Neuronal stem cell (in vitro differentiated cells): ENCODE measurements around the gene EIF4G2.

Source experiments
- DNase-seq: peaks from one replicate; pipeline ENCODE4 v3.0.0-alpha.2; 2013; ENCODE audit warnings: low spot score
- H2AFZ ChIP-seq: one replicate; pipeline ENCODE4 v1.6.1; 2013; ENCODE audit warnings: mild to moderate bottlenecking, low read length, inconsistent platforms
- H2AK5ac ChIP-seq: 2 replicates; pipeline ENCODE4 v1.6.1; 2013; ENCODE audit warnings: low read depth, mild to moderate bottlenecking, inconsistent platforms, low read length, moderate library complexity, mixed read lengths
- H2BK120ac ChIP-seq: 2 replicates; pipeline ENCODE4 v1.6.1; 2013; ENCODE audit warnings: low read depth, mild to moderate bottlenecking, inconsistent platforms, low read length, moderate library complexity, mixed read lengths
- H2BK12ac ChIP-seq: one replicate; pipeline ENCODE4 v1.6.1; 2013; ENCODE audit warnings: low read length, inconsistent platforms
- H2BK15ac ChIP-seq: 2 replicates; pipeline ENCODE4 v1.6.1; 2013; ENCODE audit warnings: mild to moderate bottlenecking, low read length, inconsistent platforms, mixed read lengths
- H2BK5ac ChIP-seq: one replicate; pipeline ENCODE4 v1.6.1; 2013; ENCODE audit warnings: inconsistent platforms, mild to moderate bottlenecking, low read length, moderate library complexity
- H3K14ac ChIP-seq: one replicate; pipeline ENCODE4 v1.6.1; 2013; ENCODE audit warnings: low read length, inconsistent platforms
- H3K18ac ChIP-seq: 2 replicates; pipeline ENCODE4 v1.6.1; 2013; ENCODE audit warnings: low read length, inconsistent platforms
- H3K23ac ChIP-seq: 2 replicates; pipeline ENCODE4 v1.6.1; 2013; ENCODE audit warnings: low read depth, mild to moderate bottlenecking, mixed read lengths, low read length, inconsistent platforms; ENCODE audit not compliant: poor library complexity
- H3K27ac ChIP-seq: replicated peaks from 3 replicates; pipeline ENCODE4 v1.5.1; 2013; ENCODE audit warnings: low read length, inconsistent platforms
- H3K27me3 ChIP-seq, 3 experiments: 2 replicates each; pipeline ENCODE4 v1.6.1; 2013; ENCODE audit warnings: low read length in 3 of 3, mild to moderate bottlenecking in 2 of 3, inconsistent platforms in 1 of 3, low read depth in 1 of 3, mixed read lengths in 1 of 3, moderate library complexity in 1 of 3; ENCODE audit not compliant: control insufficient read depth in 3 of 3, insufficient read depth in 3 of 3
- H3K36me3 ChIP-seq, 2 donors: replicated peaks in 1 of 2; 2 replicates each; pipeline ENCODE4 v1.6.1; 2013; ENCODE audit warnings: low read length in 2 of 2; ENCODE audit not compliant: control insufficient read depth in 2 of 2, insufficient read depth in 2 of 2
- H3K4ac ChIP-seq: 2 replicates; pipeline ENCODE4 v1.6.1; 2013; ENCODE audit warnings: inconsistent platforms, mild to moderate bottlenecking, low read length, moderate library complexity
- H3K4me1 ChIP-seq, 2 donors: 1 replicate in 1 of 2; 2 replicates in 1 of 2; pipeline ENCODE4 v1.6.1; 2013; ENCODE audit warnings: low read length in 2 of 2, low read depth in 1 of 2; ENCODE audit not compliant: control insufficient read depth in 2 of 2, insufficient read depth in 1 of 2
- H3K4me2 ChIP-seq: one replicate; pipeline ENCODE4 v1.6.1; 2013; ENCODE audit warnings: mild to moderate bottlenecking, low read length, inconsistent platforms; ENCODE audit not compliant: insufficient read depth, poor library complexity, severe bottlenecking
- H3K4me3 ChIP-seq, 2 donors: 2 replicates each; pipeline ENCODE4 v1.5.1; 2013; ENCODE audit warnings: low read length in 2 of 2, mild to moderate bottlenecking in 2 of 2, inconsistent platforms in 1 of 2, moderate library complexity in 1 of 2
- H3K79me1 ChIP-seq: one replicate; pipeline ENCODE4 v1.6.1; 2013; ENCODE audit warnings: low read depth, mild to moderate bottlenecking, inconsistent platforms, low read length, moderate library complexity
- H3K9ac ChIP-seq: one replicate; pipeline ENCODE4 v1.6.1; 2013; ENCODE audit warnings: mild to moderate bottlenecking, low read depth, low read length, inconsistent platforms; ENCODE audit not compliant: poor library complexity
- H3K9me3 ChIP-seq, 2 donors: replicated peaks in 1 of 2; 2 replicates each; pipeline versions ENCODE3 to v1.6.1; 2013; ENCODE audit warnings: low read length in 2 of 2, mild to moderate bottlenecking in 2 of 2, inconsistent platforms in 1 of 2, low read depth in 1 of 2, mixed read lengths in 1 of 2, moderate library complexity in 1 of 2; ENCODE audit not compliant: control insufficient read depth in 2 of 2, insufficient read depth in 1 of 2
- H4K8ac ChIP-seq: one replicate; pipeline ENCODE4 v1.6.1; 2013; ENCODE audit warnings: low read depth, mild to moderate bottlenecking, inconsistent platforms, low read length, moderate library complexity
- H4K91ac ChIP-seq: one replicate; pipeline ENCODE4 v1.6.1; 2013; ENCODE audit warnings: low read length, low read depth, mild to moderate bottlenecking, inconsistent platforms; ENCODE audit not compliant: poor library complexity
- whole genome bisulfite sequencing, 2 donors: extraction: QIAGEN DNeasy Blood & Tissue Kit; methylation state at CpG; one replicate each; pipeline ENCODE4 v1.1.7; 2013; ENCODE audit warnings: missing lambda C conversion rate in 2 of 2, mixed read lengths in 1 of 2; ENCODE audit not compliant: insufficient read length in 2 of 2, insufficient replicate concordance in 1 of 2; ENCODE audit errors: extremely low coverage in 2 of 2; 5-methylcytosine and 5-hydroxymethylcytosine counted together

Gene EIF4G2

GRCh38 chr11:10806206-10806605 is 2.5 kb downstream of the EIF4G2 start:
- no peak overlapping the region for H3K14ac ChIP-seq
- H3K27ac ChIP-seq, result no peak overlapping the region
- H2BK15ac ChIP-seq, result no peak overlapping the region
- no peaks in the 10 kb centered on the region for H3K9me3 ChIP-seq
- peaks cover 0 to 14% of the 10 kb centered on the region in 2 donors for H3K4me1 ChIP-seq
- H3K36me3 ChIP-seq, result peaks cover 34 to 69% of the 10 kb centered on the region in 2 donors
- H2AFZ ChIP-seq, result no peak overlapping the region
- no CpG with 5 or more reads among the region's 4 CpGs for WGBS, 2 donors
- H2AK5ac ChIP-seq, result no peak overlapping the region
- no peak overlapping the region for H2BK12ac ChIP-seq
- no peak overlapping the region for H2BK120ac ChIP-seq
- peaks cover 3% of the 10 kb centered on the region for H3K79me1 ChIP-seq
- DNase-seq, result no peak
- H3K23ac ChIP-seq, result no peak overlapping the region
- H4K8ac ChIP-seq, result no peak overlapping the region
- H3K4me2 ChIP-seq, result no peak overlapping the region
- no peak overlapping the region for H4K91ac ChIP-seq
- H2BK5ac ChIP-seq, result no peak overlapping the region
- no peak overlapping the region for H3K4ac ChIP-seq
- H3K18ac ChIP-seq, result no peak overlapping the region
- H3K27me3 ChIP-seq, result no peaks in the 10 kb centered on the region
- no peak overlapping the region for H3K4me3 ChIP-seq
- no peak overlapping the region for H3K9ac ChIP-seq

GRCh38 chr11:10805741-10806140 is 3.0 kb downstream of the EIF4G2 start:
- Histone ChIP-seq H3K9ac (no peak overlapping the region), H2BK15ac (no peak overlapping the region), H3K27me3 (no peaks in the 10 kb centered on the region), H3K4me1 (peaks cover 0 to 14% of the 10 kb centered on the region in 2 donors), H3K4me2 (no peak overlapping the region), H3K4ac (no peak overlapping the region), H3K36me3 (peaks cover 35 to 74% of the 10 kb centered on the region in 2 donors), H2BK120ac (no peak overlapping the region), H2AFZ (no peak overlapping the region), H3K79me1 (peaks cover 3% of the 10 kb centered on the region), H3K18ac (no peak overlapping the region), H3K23ac (no peak overlapping the region), H3K9me3 (no peaks in the 10 kb centered on the region), H3K14ac (no peak overlapping the region), H2BK12ac (no peak overlapping the region), H2BK5ac (no peak overlapping the region), H2AK5ac (no peak overlapping the region), H3K4me3 (no peak overlapping the region), H3K27ac (no peak overlapping the region), H4K91ac (no peak overlapping the region), H4K8ac (no peak overlapping the region)
- WGBS, 2 donors, result no CpG with 5 or more reads among the region's 8 CpGs
- no peak for DNase-seq

- no peak overlapping the region for H2BK5ac ChIP-seq
- H3K4me1 ChIP-seq, result peaks cover 0 to 14% of the 10 kb centered on the region in 2 donors
- H2BK120ac ChIP-seq, result no peak overlapping the region
- no peaks in the 10 kb centered on the region for H3K9me3 ChIP-seq
- H2BK15ac ChIP-seq, result no peak overlapping the region
- no peak overlapping the region for H3K4ac ChIP-seq
- H3K18ac ChIP-seq, result no peak overlapping the region
- H3K79me1 ChIP-seq, result peaks cover 3% of the 10 kb centered on the region
- DNase-seq, result no peak
- H3K4me2 ChIP-seq, result no peak overlapping the region
- H2AK5ac ChIP-seq, result no peak overlapping the region
- no CpG with 5 or more reads among the region's 6 CpGs for WGBS, 2 donors
- no peak overlapping the region for H2BK12ac ChIP-seq
- H3K9ac ChIP-seq, result no peak overlapping the region
- no peak overlapping the region for H3K14ac ChIP-seq
- no peak overlapping the region for H3K4me3 ChIP-seq
- no peak overlapping the region for H4K91ac ChIP-seq
- H3K27me3 ChIP-seq, result no peaks in the 10 kb centered on the region
- H4K8ac ChIP-seq, result no peak overlapping the region
- no peak overlapping the region for H3K27ac ChIP-seq
- no peak overlapping the region for H2AFZ ChIP-seq
- H3K36me3 ChIP-seq, result peaks cover 48 to 94% of the 10 kb centered on the region in 2 donors
- no peak overlapping the region for H3K23ac ChIP-seq
Observed at GRCh38 chr11:10803676-10804075, 5.0 kb downstream of the EIF4G2 start.

- no peak overlapping the region for H3K9ac ChIP-seq
- no peak overlapping the region for H3K18ac ChIP-seq
- H2AFZ ChIP-seq, result no peak overlapping the region
- H3K9me3 ChIP-seq, result peaks cover 0 to 1% of the 10 kb centered on the region in 2 donors
- no peak overlapping the region for H4K91ac ChIP-seq
- H2BK15ac ChIP-seq, result no peak overlapping the region
- H2BK12ac ChIP-seq, result no peak overlapping the region
- H3K4me1 ChIP-seq, result no peaks in the 10 kb centered on the region
- no peak overlapping the region for H3K14ac ChIP-seq
- no peak overlapping the region for H3K4ac ChIP-seq
- H3K79me1 ChIP-seq, result no peaks in the 10 kb centered on the region
- H4K8ac ChIP-seq, result no peak overlapping the region
- no peak overlapping the region for H2AK5ac ChIP-seq
- H3K4me2 ChIP-seq, result no peak overlapping the region
- no peak for DNase-seq
- H3K36me3 ChIP-seq, result peaks cover 47 to 100% of the 10 kb centered on the region in 2 donors
- no peak overlapping the region for H3K23ac ChIP-seq
- no peak overlapping the region for H3K27ac ChIP-seq
- no peak overlapping the region for H2BK120ac ChIP-seq
- H3K27me3 ChIP-seq, result no peaks in the 10 kb centered on the region
- WGBS, 2 donors, result no CpG with 5 or more reads among the region's 2 CpGs
- no peak overlapping the region for H2BK5ac ChIP-seq
- no peak overlapping the region for H3K4me3 ChIP-seq
Observed at GRCh38 chr11:10800292-10800691, 8.4 kb downstream of the EIF4G2 start.
